GM18505 (cell line): ENCODE data around the gene CHRNG.
"Not testable (repeated sequence)": the region's sequence is repeated elsewhere in the genome, so short reads cannot be mapped to it uniquely, and the experiment has no call there.

Experiments used
- ATAC-seq: cut with Tn5 transposase; IDR thresholded peaks from one replicate; pipeline ENCODE4 v1.9.1; 2021; ENCODE audit not compliant: unreplicated experiment
- POLR2A ChIP-seq: IDR thresholded peaks from 4 replicates; pipeline ENCODE4 v1.6.1; 2011; ENCODE audit warnings: borderline replicate concordance; ENCODE audit not compliant: insufficient read depth, insufficient read length; ENCODE audit errors: extremely low read depth

The CHRNG gene

DNA sequence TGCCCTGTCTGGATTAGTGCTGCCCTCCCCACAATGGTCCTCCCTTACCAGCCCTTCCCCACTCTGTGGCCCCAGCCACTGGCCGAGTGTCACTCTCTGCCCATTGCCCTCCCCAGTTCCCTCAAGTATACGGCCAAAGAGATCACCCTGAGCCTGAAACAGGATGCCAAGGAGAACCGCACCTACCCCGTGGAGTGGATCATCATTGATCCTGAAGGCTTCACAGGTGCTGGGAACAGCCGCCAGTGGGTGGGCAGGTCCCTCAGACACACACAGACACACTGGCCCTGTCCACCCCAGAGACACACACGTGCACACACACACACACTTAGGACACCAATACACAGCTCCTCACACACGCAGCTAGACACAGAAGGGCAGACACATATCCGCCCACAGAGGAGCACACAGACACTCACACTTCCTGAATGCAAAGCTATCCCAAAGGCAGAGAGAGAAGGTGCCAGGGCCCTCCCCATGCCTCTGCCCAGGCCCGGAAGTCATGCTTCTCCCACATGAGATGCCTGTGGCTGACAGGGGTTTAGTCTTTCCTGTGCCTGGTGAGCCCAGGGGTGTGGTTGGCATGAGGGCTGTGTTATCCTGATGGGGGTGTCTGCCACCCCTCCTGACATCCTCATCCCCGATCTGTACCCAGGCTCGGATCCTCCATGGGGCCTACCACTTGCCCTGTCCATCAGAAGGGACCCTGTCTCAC, 10.6 kb upstream of the CHRNG start:
- TF ChIP-seq POLR2A: no peak
- no peak for ATAC-seq

- TF ChIP-seq POLR2A: no peak
- no peak for ATAC-seq
These were observed 9.5 kb upstream of the CHRNG start for GRCh38 chr2:232529806-232530547.

GRCh38 chr2:232530626-232531260, 8.7 kb upstream of the CHRNG start:
- ATAC-seq: no peak
- no peak for TF ChIP-seq POLR2A

DNA sequence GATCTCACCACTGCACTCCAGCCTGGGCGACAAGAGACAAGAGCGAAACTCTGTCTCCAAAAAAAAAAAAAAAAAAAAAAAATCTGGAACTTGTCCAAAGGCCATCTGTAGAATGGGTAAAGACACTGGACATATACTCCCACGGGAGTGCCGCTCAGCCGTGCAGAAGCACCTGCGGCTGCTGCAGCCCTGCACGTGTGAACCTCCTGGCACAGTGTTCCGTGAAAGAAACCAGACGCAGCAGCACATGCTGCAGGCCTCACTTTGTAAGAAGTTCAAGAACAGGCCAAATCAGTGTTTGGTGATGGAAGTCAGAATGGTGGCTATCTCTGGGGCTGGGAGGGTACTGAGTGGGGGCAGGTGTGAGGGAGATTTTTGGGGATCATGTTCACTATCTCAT, 7.1 kb upstream of the CHRNG start:
- TF ChIP-seq POLR2A: no peak
- no peak for ATAC-seq

GRCh38 chr2:232532821-232533220, 6.7 kb upstream of the CHRNG start:
- ATAC-seq: not testable (repeated sequence)

DNA sequence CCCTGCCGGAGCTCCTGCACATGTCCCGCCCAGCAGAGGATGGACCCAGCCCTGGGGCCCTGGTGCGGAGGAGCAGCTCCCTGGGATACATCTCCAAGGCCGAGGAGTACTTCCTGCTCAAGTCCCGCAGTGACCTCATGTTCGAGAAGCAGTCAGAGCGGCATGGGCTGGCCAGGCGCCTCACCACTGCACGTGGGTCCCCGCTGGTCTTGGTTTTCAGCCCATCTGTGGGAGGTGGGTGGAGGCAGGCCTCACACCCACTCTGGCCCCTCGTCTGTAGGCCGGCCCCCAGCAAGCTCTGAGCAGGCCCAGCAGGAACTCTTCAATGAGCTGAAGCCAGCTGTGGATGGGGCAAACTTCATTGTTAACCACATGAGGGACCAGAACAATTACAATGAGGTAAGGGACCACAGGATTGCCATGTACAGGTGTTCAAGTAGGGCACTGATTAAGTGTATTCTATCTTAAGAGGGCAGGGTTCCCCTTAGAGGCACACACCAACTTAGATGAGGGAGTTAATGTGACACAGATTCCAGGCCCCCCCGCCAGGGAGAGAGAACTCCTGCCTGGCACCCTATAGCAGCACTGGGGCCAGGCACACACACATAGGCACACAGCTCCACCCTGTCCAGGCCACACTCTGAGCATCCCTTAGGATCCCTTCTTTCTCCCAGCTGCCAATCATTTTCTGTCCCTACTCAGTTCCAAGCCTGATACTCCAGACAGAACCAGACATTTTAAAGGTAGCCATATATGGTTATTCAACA, 5.4 kb upstream of the CHRNG start:
- TF ChIP-seq POLR2A: no peak
- ATAC-seq: no peak

DNA sequence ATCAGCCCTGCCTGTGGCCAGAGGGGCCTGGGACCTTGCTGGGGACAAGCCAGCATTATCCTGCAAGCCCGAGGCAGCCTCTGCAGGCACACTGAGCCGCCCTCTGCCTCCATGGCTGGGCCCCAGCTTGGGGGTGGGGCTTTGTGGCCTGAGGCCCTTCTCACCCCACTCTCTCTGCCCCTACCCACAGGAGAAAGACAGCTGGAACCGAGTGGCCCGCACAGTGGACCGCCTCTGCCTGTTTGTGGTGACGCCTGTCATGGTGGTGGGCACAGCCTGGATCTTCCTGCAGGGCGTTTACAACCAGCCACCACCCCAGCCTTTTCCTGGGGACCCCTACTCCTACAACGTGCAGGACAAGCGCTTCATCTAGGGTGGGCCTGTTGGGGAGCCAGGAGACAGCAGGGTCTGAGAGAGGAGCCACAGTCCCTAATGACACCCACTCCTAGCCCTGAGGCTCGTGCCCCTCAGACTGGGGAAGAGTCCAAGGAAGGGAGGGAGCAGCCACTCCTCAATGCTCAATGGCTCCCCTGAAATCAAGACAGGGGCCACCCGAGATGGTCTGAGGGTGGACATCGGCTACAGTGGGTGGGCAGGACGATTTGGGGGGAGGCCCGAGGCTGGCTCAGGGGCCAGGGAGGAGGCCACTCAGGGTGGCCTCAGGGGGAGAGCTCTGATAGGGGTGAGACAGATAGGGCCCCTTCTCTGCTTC, 4.4 kb upstream of the CHRNG start:
- no peak for ATAC-seq
- no peak for TF ChIP-seq POLR2A

GRCh38 chr2:232535761-232536530, 3.5 kb upstream of the CHRNG start:
- ATAC-seq: no peak

GRCh38 chr2:232537079-232537478, 2.4 kb upstream of the CHRNG start:
- no peak for ATAC-seq

More at GRCh38 chr2:232535761-232536530, 3.5 kb upstream of the CHRNG start:
- TF ChIP-seq POLR2A: no peak

DNA sequence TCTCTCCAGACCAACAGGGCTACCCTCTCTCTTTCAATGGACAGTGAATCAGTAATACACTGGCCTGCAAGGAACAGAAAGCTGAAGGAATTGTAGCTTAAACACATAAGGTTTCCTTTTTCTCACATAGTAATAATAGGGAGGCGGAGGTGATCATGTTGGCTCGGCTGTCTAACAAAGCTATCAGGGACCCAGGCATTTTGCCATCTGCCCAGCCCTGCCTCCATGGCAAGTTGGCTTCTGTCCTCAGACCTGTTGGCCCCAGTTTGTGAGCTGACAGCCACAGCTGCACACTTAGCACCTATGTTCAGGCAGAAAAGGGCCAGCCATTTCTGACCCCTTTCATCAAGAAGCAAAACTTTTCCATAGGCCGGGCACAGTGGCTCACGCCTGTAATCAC, 2.0 kb upstream of the CHRNG start:
- ATAC-seq: no peak
- TF ChIP-seq POLR2A: no peak

More at GRCh38 chr2:232537079-232537478, 2.4 kb upstream of the CHRNG start:
- no peak for TF ChIP-seq POLR2A

- TF ChIP-seq POLR2A: no peak
- ATAC-seq: no peak
These were observed 821 bp upstream of the CHRNG start for GRCh38 chr2:232538671-232539070.

GRCh38 chr2:232540441-232541041, 1.0 kb downstream of the CHRNG start:
- no peak for ATAC-seq
- no peak for TF ChIP-seq POLR2A
